ENCODE measurements around the gene RNF150. TPM values are rescaled to one million over a fixed set of nuclear protein-coding genes. Genes with fewer than 3 reads are reported as not detected.

RNF150 gene
- total RNA-seq, 1 experiment from 2014 or later: 0.14 TPM

GRCh38 chr4:141101511-141101910 lies 31.8 kb downstream of the RNF150 start:
- Mint-ChIP-seq H3K4me1 (ENCODE audit: low read depth, unreplicated experiment) (no peaks in the 10 kb centered on the region), H3K27ac (ENCODE audit: unreplicated experiment) (no peak overlapping the region), H3K27me3 (ENCODE audit: insufficient read depth, unreplicated experiment) (peaks cover 11% of the 10 kb centered on the region), H3K9me3 (ENCODE audit: unreplicated experiment) (no peaks in the 10 kb centered on the region), H3K4me3 (ENCODE audit: unreplicated experiment) (no peak overlapping the region), H3K36me3 (ENCODE audit: insufficient read depth, unreplicated experiment) (no peaks in the 10 kb centered on the region)
- no peak for DNase-seq
- no peaks in the 10 kb centered on the region for H3K9me3 ChIP-seq
- no peak overlapping the region for H3K4me3 ChIP-seq (ENCODE audit: low read depth, low read length)
- no peaks in the 10 kb centered on the region for H3K4me1 ChIP-seq
- no peaks in the 10 kb centered on the region for H3K27me3 ChIP-seq (replicated peaks; ENCODE audit: control insufficient read depth, insufficient read depth, low read length)
- ChIA-PET POLR2A (no interaction called here), CTCF (no interaction called here)
- no TSS peak for BruUV-seq (replicated peaks)
- no peaks in the 10 kb centered on the region for H3K36me3 ChIP-seq (ENCODE audit: control insufficient read depth, insufficient read depth, low read length)
- intact Hi-C loops (cut with micrococcal nuclease; ENCODE audit: unreplicated experiment): no loop called here
- TF ChIP-seq, protein P1, sequence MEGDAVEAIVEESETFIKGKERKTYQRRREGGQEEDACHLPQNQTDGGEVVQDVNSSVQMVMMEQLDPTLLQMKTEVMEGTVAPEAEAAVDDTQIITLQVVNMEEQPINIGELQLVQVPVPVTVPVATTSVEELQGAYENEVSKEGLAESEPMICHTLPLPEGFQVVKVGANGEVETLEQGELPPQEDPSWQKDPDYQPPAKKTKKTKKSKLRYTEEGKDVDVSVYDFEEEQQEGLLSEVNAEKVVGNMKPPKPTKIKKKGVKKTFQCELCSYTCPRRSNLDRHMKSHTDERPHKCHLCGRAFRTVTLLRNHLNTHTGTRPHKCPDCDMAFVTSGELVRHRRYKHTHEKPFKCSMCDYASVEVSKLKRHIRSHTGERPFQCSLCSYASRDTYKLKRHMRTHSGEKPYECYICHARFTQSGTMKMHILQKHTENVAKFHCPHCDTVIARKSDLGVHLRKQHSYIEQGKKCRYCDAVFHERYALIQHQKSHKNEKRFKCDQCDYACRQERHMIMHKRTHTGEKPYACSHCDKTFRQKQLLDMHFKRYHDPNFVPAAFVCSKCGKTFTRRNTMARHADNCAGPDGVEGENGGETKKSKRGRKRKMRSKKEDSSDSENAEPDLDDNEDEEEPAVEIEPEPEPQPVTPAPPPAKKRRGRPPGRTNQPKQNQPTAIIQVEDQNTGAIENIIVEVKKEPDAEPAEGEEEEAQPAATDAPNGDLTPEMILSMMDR (IDR thresholded peaks at IDR 0.05; ENCODE audit: insufficient read depth in 1 of 2, low read depth in 1 of 2, low read length in 1 of 2, severe bottlenecking in 1 of 2, unreplicated experiment in 1 of 2): no peak

DNA sequence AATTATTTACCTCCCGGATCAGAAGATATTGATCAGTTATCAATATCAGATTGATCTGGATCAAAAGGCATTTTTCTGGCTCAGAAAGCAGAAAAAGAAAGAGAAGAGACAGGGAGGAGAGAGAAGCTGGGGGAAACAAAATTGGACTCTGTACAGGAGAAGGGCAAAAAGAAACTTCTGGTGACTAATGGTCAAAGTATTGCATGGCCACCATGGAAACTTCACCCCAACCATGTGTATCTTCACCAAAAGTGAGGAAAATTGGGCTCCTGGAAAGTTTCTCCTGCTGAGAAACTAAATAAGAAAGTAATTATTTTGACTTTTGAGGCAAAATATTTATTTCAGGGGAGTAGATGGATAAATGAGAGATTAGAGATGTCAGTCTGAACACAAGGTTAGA lies 33.9 kb downstream of the RNF150 start:
- H3K9me3 ChIP-seq: no peaks in the 10 kb centered on the region

DNA sequence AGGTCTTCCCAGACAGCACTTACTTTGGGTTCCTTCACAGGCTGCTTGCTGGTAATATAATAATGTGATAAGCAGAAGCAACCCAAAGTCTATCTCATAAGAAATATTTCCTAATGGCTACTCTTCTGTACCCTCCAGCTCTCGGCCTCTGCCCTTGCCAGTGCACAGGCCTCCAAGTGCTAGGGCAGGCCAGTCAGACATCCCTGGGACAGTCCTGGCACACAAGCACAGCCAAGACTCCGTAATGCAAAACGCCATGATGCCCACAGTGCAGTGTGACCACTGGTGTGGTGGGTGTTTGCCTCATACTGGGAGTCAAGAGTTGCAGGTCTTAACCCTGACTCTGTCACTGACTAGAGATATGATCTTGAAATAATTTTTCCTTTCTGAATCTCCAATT lies 35.1 kb downstream of the RNF150 start:
- Histone ChIP-seq H3K4me3 (ENCODE audit: low read depth, low read length) (no peak overlapping the region), H3K9me3 (0 out of 2 replicates have a peak, but pooled peaks cover 4% of the 10 kb centered on the region), H3K4me1 (no peaks in the 10 kb centered on the region), H3K27me3 (replicated peaks; ENCODE audit: control insufficient read depth, insufficient read depth, low read length) (no peaks in the 10 kb centered on the region), H3K36me3 (ENCODE audit: control insufficient read depth, insufficient read depth, low read length) (no peaks in the 10 kb centered on the region)
- no peak for DNase-seq
- H3K36me3 Mint-ChIP-seq (ENCODE audit: insufficient read depth, unreplicated experiment): no peaks in the 10 kb centered on the region
- CTCF ChIA-PET: no interaction called here
- no peaks in the 10 kb centered on the region for H3K4me1 Mint-ChIP-seq (ENCODE audit: low read depth, unreplicated experiment)
- intact Hi-C loops (cut with micrococcal nuclease; ENCODE audit: unreplicated experiment): loop anchor here (10.0 kb wide), 1 partner anchor 1797 kb away; no protein-coding TSS in a partner anchor
- POLR2A ChIA-PET: no interaction called here
- BruUV-seq (replicated peaks): no TSS peak
- TF ChIP-seq, protein P1 (IDR thresholded peaks at IDR 0.05; ENCODE audit: insufficient read depth in 1 of 2, low read depth in 1 of 2, low read length in 1 of 2, severe bottlenecking in 1 of 2, unreplicated experiment in 1 of 2): no peak
- peaks cover 8% of the 10 kb centered on the region for H3K27me3 Mint-ChIP-seq (ENCODE audit: insufficient read depth, unreplicated experiment)
- no peaks in the 10 kb centered on the region for H3K9me3 Mint-ChIP-seq (ENCODE audit: unreplicated experiment)
- H3K27ac Mint-ChIP-seq (ENCODE audit: unreplicated experiment): no peak overlapping the region
- no peak overlapping the region for H3K4me3 Mint-ChIP-seq (ENCODE audit: unreplicated experiment)

More for the DNA sequence above, 33.9 kb downstream of the RNF150 start:
- Mint-ChIP-seq H3K4me1 (ENCODE audit: low read depth, unreplicated experiment) (no peaks in the 10 kb centered on the region), H3K36me3 (ENCODE audit: insufficient read depth, unreplicated experiment) (no peaks in the 10 kb centered on the region), H3K27ac (ENCODE audit: unreplicated experiment) (no peak overlapping the region), H3K4me3 (ENCODE audit: unreplicated experiment) (no peak overlapping the region), H3K9me3 (ENCODE audit: unreplicated experiment) (no peaks in the 10 kb centered on the region), H3K27me3 (ENCODE audit: insufficient read depth, unreplicated experiment) (peaks cover 8% of the 10 kb centered on the region)
- no peak for DNase-seq
- H3K27me3 ChIP-seq (replicated peaks; ENCODE audit: control insufficient read depth, insufficient read depth, low read length): no peaks in the 10 kb centered on the region
- POLR2A ChIA-PET: no interaction called here
- BruUV-seq (replicated peaks): no TSS peak
- CTCF ChIA-PET: no interaction called here
- H3K4me1 ChIP-seq: no peaks in the 10 kb centered on the region
- intact Hi-C loops (cut with micrococcal nuclease; ENCODE audit: unreplicated experiment): loop anchor here (10.0 kb wide), 1 partner anchor 1795 kb away; no protein-coding TSS in a partner anchor
- no peaks in the 10 kb centered on the region for H3K36me3 ChIP-seq (ENCODE audit: control insufficient read depth, insufficient read depth, low read length)
- no peak overlapping the region for H3K4me3 ChIP-seq (ENCODE audit: low read depth, low read length)
- TF ChIP-seq, protein P1 (IDR thresholded peaks at IDR 0.05; ENCODE audit: insufficient read depth in 1 of 2, low read depth in 1 of 2, low read length in 1 of 2, severe bottlenecking in 1 of 2, unreplicated experiment in 1 of 2): no peak

Measured in Caco-2 (cell line).